Stimulated activated CD4-positive, alpha-beta T cell treated with anti-CD3 and anti-CD28 coated beads, Interleukin-4, amount 100 ng/mL, for 48 hours (primary cell): Measurements from ENCODE around the gene UNC5CL.

Source experiments
- DNase-seq, 2 donors: peaks; one replicate each; pipeline ENCODE4 v3.0.0-alpha.2; 2020; ENCODE audit warnings: low read depth in 2 of 2

Gene UNC5CL

GRCh38 chr6:41063884-41064285, 24.9 kb upstream of the UNC5CL start:
- DNase-seq, result no peak

DNA sequence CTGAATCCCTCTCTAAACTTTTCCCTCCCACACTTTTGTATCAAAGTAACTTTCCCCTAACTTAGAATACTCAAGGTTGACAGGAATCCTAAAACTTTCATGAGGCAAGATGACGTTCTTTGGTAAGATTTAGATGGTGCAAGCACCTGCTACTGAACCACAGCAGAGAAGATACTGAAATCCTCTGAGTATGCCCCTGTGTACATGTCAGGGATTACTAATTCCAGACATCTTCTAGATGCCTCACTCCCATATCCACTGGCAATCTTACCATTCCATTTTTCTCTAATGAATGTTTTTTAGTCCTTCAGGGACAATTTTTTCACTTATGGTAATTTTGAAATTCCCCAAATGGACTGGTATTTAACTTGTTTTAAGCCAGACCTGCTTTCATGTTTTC, 23.0 kb upstream of the UNC5CL start:
- DNase-seq, result no peak

DNA sequence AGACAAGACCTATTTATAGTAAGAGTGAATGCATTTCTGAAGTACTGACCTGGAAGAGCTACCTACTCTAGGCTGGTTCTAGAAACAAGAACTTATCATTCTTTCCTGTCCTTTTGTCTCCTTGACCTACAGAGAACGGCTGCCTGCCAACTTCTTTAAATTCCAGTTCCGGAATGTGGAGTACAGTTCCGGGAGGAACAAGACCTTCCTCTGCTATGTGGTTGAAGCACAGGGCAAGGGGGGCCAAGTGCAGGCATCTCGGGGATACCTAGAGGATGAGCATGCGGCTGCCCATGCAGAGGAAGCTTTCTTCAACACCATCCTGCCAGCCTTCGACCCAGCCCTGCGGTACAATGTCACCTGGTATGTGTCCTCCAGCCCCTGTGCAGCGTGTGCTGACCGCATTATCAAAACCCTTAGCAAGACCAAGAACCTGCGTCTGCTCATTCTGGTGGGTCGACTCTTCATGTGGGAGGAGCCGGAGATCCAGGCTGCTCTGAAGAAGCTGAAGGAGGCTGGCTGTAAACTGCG, 22.2 kb upstream of the UNC5CL start:
- DNase-seq, result no peak

GRCh38 chr6:41059556-41059955, 20.5 kb upstream of the UNC5CL start:
- no peak for DNase-seq

GRCh38 chr6:41058783-41059181, 19.8 kb upstream of the UNC5CL start:
- DNase-seq, result no peak

GRCh38 chr6:41056768-41057490, 17.9 kb upstream of the UNC5CL start:
- no peak for DNase-seq

GRCh38 chr6:41055149-41055548, 16.1 kb upstream of the UNC5CL start:
- DNase-seq, result no peak

GRCh38 chr6:41054511-41054910, 15.5 kb upstream of the UNC5CL start:
- no peak for DNase-seq

DNA sequence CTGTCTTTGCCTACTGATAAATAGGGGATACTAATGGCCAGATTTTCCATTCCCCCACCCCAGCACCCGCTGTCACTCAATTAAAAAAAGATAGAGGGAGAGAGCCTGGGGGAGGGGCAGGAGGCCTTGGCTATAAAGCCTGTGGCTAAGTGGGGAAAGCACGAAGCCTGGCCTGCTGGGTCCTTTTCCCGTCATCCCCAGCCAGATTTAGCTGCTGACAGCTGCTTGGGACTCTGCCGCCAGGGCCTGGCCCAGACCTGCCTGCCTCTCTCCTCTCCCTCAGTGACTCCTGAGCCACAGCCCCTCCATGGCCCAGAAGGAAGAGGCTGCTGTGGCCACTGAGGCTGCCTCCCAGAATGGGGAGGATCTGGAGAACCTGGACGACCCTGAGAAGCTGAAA, 14.0 kb upstream of the UNC5CL start, which contains the start of gene APOBEC2:
Gene APOBEC2 (plus strand): TSS at position 162 of the 400 bp plus-strand sequence. CDS start 146 bp downstream, at position 308.
- no peak for DNase-seq

GRCh38 chr6:41051873-41052272, 12.9 kb upstream of the UNC5CL start:
- DNase-seq, result no peak

- DNase-seq, result no peak
Measured at GRCh38 chr6:41050536-41050935, 11.5 kb upstream of the UNC5CL start.

DNA sequence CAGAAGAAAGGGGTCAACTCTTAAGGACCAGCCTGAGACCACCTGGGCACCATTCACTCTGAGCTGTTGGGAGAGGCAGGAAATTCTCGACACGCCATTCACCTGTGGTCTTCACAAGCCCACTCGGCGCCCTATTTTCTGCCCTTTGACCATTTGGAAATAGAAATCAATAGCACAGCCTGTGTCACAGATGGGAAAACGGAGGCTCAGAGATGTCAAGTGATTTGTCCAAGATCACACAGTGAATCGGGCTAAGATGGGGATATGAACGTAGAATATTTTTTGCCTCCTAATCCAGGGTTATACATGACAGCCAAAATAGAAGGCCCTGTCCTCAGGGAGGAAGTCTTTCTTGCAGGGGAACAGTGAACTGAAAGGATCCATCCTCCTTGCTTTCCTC, 10.9 kb upstream of the UNC5CL start:
- no peak for DNase-seq

DNA sequence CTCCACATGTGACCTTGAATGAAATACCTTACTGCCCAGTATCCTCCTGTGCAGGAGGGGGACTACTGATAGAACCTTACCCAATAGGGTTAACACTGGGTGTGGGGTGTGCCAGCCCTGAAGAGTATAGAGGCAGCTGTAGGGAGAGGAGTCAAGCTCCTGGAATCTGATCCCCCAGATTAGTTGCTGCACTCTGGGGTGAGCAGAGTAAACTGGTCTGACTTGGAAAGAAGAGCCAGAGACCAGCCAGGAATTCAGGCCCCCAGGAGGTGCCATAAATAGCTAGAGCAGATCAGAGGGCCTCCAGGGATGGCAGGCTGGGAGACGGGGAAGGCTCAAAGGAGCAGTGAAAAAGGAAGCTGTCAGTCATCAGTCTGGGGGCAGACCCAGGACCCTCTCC, 10.5 kb upstream of the UNC5CL start:
- no peak for DNase-seq

DNA sequence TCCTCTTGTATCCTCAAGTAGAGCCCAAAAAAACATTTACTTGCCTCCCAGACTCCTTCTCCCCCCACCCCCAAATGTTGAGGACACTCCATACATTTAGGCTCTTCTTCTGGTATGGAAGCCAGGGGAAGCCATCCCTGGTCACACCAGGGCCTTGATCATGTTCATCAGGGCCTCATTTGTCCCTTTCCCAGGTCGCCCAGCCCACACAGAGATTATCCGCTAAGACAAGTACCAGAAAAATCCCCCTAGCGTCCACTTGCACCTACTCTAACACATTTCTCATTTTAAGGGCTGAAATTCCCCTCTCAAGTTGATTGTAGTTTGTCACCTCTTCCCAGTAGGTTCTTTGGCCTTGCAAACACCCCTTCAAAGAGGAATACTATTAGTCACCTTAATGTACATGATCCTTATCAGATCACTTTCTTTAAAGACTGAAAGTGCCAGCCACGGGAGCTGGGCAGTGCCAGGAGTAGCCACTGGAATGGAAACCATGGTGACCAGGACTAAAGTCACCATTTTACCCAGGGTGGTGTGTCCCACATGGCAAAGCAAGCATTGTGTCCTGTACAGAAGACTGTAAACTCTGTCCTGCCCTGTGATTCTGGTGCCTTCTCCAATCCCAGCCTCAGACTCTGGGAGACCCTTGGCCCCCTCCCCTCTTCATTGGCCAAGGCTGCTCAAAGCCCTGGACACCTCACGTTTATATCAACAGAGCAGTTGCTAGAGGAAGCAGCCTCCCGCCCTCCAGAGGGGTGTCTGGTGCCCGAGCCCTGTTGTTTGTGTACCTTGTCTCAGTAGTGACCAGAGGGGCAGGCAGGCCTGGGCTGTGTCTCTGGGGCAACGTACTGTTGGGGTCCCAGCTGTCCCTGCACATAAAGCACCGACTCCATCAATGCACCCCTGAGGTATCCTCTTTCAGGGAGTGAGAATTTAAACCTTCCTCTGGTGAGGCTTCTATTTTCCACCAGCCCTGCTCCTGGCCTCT, 9.0 kb upstream of the UNC5CL start:
- no peak for DNase-seq

- no peak for DNase-seq
Measured at GRCh38 chr6:41047306-41047705, 8.3 kb upstream of the UNC5CL start.

DNA sequence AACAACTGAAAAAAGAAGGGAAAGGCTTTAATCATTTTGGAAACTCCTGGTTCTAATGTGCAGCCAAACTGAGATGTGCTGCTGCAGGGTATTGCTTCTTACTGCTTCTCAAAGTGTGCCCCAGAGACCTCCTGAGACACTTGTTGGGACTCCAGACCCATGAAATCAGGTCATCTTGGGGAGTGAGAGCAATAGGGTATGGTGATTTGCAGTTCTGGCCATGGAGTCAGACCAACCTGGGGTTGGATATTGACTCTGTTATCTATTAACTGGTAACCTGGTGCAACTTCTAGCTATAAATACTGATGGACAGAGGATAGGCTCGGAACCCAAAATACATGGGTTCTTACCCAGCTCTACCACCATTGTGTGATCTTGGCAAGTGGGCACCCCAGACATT, 7.1 kb upstream of the UNC5CL start:
- no peak for DNase-seq

- DNase-seq, result no peak
Measured at GRCh38 chr6:41045664-41046063, 6.6 kb upstream of the UNC5CL start.

GRCh38 chr6:41043151-41043550, 4.1 kb upstream of the UNC5CL start:
- no peak for DNase-seq

- DNase-seq, result no peak
Measured at GRCh38 chr6:41042226-41043055, 3.4 kb upstream of the UNC5CL start, which contains the start of gene TSPO2. TSS of gene TSPO2 (plus strand) at chr6:41042467. CDS start at chr6:41042986, 519 bp downstream.

DNA sequence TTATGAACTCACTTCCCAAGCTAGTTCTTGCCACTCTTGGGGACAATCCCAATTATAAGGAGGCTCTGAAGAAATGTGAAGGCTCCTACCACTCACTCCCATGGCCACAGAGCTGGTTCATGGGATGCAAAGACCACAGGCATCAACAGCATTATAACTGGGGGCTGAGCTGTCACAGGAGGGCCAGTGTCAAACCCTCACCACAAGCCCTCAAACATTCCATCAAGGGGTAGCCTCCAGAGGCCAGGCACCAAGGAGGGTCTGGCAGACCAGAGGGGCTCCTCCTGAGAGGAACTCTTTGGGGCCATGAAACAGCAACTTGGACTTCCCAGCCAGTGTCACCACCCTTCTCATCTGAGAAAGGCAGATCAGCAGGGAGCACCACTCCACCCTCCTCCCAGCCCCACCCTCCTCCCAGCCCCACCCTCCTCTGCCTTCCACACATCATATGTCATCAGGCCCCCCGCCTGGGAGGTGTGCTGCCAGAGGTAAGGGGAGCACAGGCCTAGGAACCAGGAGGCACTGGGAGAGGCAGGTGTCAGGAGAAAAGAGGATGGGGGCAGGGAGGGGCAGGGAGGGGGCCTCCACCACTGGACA, 2.0 kb upstream of the UNC5CL start:
- no peak for DNase-seq
